GM23338 (cell line): ENCODE measurements around the gene FBXL4. TPM values are rescaled to one million over a fixed set of nuclear protein-coding genes. Genes with fewer than 3 reads are reported as not detected.

Source experiments
- ATAC-seq: fragments of 200-7000 bp; cut with Tn5 transposase; 3 replicates; pipeline ENCODE4 v1.9.1; 2020
- DNase-seq: peaks from one replicate; pipeline ENCODE4 v3.0.0-alpha.2; 2015; ENCODE audit warnings: low spot score
- H2AFZ ChIP-seq: fragments of 200-600 bp; sonication (generic); 2 replicates; pipeline ENCODE4 v1.8.0; 2016; ENCODE audit warnings: antibody characterized with exemption, mild to moderate bottlenecking, moderate library complexity
- H3F3A ChIP-seq: fragments of 200-600 bp; sonication (generic); replicated peaks from 2 replicates; pipeline ENCODE4 v1.8.0; 2017; ENCODE audit warnings: antibody characterized with exemption, mixed run types, low read depth
- H3K27ac ChIP-seq: fragments of 200-600 bp; sonication (generic); 2 replicates; pipeline ENCODE4 v1.6.1; 2016; ENCODE audit warnings: low read depth
- H3K27me3 ChIP-seq: fragments of 200-600 bp; sonication (generic); 2 replicates; pipeline ENCODE4 v1.8.0; 2016; ENCODE audit warnings: mild to moderate bottlenecking, mixed run types, moderate library complexity; ENCODE audit not compliant: insufficient read depth
- H3K36me3 ChIP-seq: fragments of 200-600 bp; sonication (generic); 2 replicates; pipeline ENCODE4 v1.8.0; 2016; ENCODE audit warnings: mild to moderate bottlenecking; ENCODE audit not compliant: insufficient read depth
- H3K4me1 ChIP-seq: fragments of 200-600 bp; sonication (generic); 2 replicates; pipeline ENCODE4 v1.8.0; 2016; ENCODE audit warnings: mild to moderate bottlenecking, moderate library complexity; ENCODE audit not compliant: insufficient read depth
- H3K4me2 ChIP-seq: fragments of 200-600 bp; sonication (generic); 2 replicates; pipeline ENCODE4 v1.7.1; 2017; ENCODE audit warnings: mixed run types
- H3K4me3 ChIP-seq: fragments of 200-600 bp; sonication (generic); 2 replicates; pipeline ENCODE4 v1.6.1; 2016; ENCODE audit warnings: mixed run types
- H3K79me2 ChIP-seq: fragments of 200-600 bp; sonication (generic); replicated peaks from 2 replicates; pipeline ENCODE4 v1.8.0; 2017; ENCODE audit warnings: mild to moderate bottlenecking; ENCODE audit not compliant: insufficient read depth
- H3K9me2 ChIP-seq: fragments of 200-600 bp; sonication (generic); 2 replicates; pipeline ENCODE4 v1.8.0; 2017; ENCODE audit not compliant: insufficient read depth
- H4K20me1 ChIP-seq: fragments of 200-600 bp; sonication (generic); replicated peaks from 2 replicates; pipeline ENCODE4 v1.8.0; 2017; ENCODE audit warnings: mild to moderate bottlenecking; ENCODE audit not compliant: insufficient read depth
- H3K27ac Mint-ChIP-seq: 2 replicates; pipeline ENCODE4 v1.8.0; 2020; ENCODE audit warnings: inconsistent platforms, mild to moderate bottlenecking, moderate library complexity, mixed read lengths
- H3K27me3 Mint-ChIP-seq: 3 replicates; pipeline ENCODE4 v1.8.0; 2022; ENCODE audit warnings: low read depth, mild to moderate bottlenecking, moderate library complexity, mixed read lengths, inconsistent platforms; ENCODE audit not compliant: insufficient read depth, poor library complexity
- H3K36me3 Mint-ChIP-seq: 3 replicates; pipeline ENCODE4 v1.8.0; 2021; ENCODE audit warnings: low read depth, mild to moderate bottlenecking, inconsistent platforms, moderate library complexity, mixed read lengths
- H3K4me1 Mint-ChIP-seq: 3 replicates; pipeline ENCODE4 v1.8.0; 2020; ENCODE audit warnings: mild to moderate bottlenecking, inconsistent platforms, mixed read lengths
- H3K4me3 Mint-ChIP-seq: 3 replicates; pipeline ENCODE4 v1.8.0; 2021; ENCODE audit warnings: moderate library complexity, mild to moderate bottlenecking, inconsistent platforms, mixed read lengths
- H3K9me3 Mint-ChIP-seq: 3 replicates; pipeline ENCODE4 v1.8.0; 2020; ENCODE audit warnings: moderate library complexity, mild to moderate bottlenecking, inconsistent platforms, mixed read lengths
- CREB1 ChIP-seq: fragments of 250-450 bp; sonication (Bioruptor Pico); IDR thresholded peaks from 2 replicates; pipeline ENCODE4 v1.5.0; 2020; ENCODE audit warnings: low read depth, mild to moderate bottlenecking, moderate library complexity
- EZH2 ChIP-seq: fragments of 200-600 bp; sonication (generic); IDR thresholded peaks from one replicate; pipeline ENCODE4 v1.8.0; 2017; ENCODE audit warnings: antibody characterized with exemption, mild to moderate bottlenecking, low read depth; ENCODE audit not compliant: unreplicated experiment
- EZH2phosphoT487 ChIP-seq: fragments of 200-600 bp; sonication (generic); IDR thresholded peaks from one replicate; pipeline ENCODE4 v1.8.1; 2018; ENCODE audit warnings: antibody characterized with exemption; ENCODE audit not compliant: unreplicated experiment
- NANOG ChIP-seq: IDR thresholded peaks from 2 replicates; pipeline ENCODE4 v1.6.1; 2016; ENCODE audit warnings: antibody characterized with exemption, borderline replicate concordance
- POLR2AphosphoS5 ChIP-seq: IDR thresholded peaks from 2 replicates; pipeline ENCODE4 v1.6.1; 2016; ENCODE audit warnings: antibody characterized with exemption, low read depth
- STAT1 ChIP-seq: IDR thresholded peaks from one replicate; pipeline ENCODE4 v1.6.1; 2016; ENCODE audit warnings: antibody characterized with exemption; ENCODE audit not compliant: unreplicated experiment
- ZNF114 ChIP-seq: fragments of 250-450 bp; sonication (Bioruptor Pico); IDR thresholded peaks from 2 replicates; pipeline ENCODE4 v1.5.0; 2020; ENCODE audit warnings: mild to moderate bottlenecking, moderate library complexity
- polyA plus RNA-seq: library from polyadenylated mRNA; unstranded; fragments of >200 nt; fragmentation: Nextera tagmentation; extraction: Ambion mirVana; gene quantifications from 2 replicates; pipeline ENCODE4 v1.2.1, GENCODE V29; 2016
- total RNA-seq: library from RNA; depleted of rRNA; stranded (reverse); fragments of >200 nt; shearing (Covaris generic); gene quantifications from 2 replicates; pipeline ENCODE4 v1.2.3, GENCODE V29; 2014
- TF ChIP-seq, protein P1 (sequence below), 2 experiments: fragments of 200-600 bp in 1 of 2; sonication (generic) in 1 of 2; conservative IDR thresholded peaks; 2 replicates each; pipeline versions ENCODE4 v1.5.1 to v1.6.1; 2016 to 2017; ENCODE audit warnings: antibody characterized with exemption in 2 of 2, low read depth in 2 of 2, mild to moderate bottlenecking in 2 of 2, moderate library complexity in 1 of 2
- TF ChIP-seq, protein P2 (sequence below): fragments of 250-450 bp; sonication (Bioruptor Pico); IDR thresholded peaks from 2 replicates; pipeline ENCODE4 v1.5.0; 2020; ENCODE audit warnings: mild to moderate bottlenecking, moderate library complexity
- TF ChIP-seq, protein P3 (sequence below): IDR thresholded peaks from one replicate; pipeline ENCODE4 v1.6.1; 2018; ENCODE audit warnings: antibody characterized with exemption; ENCODE audit not compliant: unreplicated experiment

FBXL4 gene
- total and polyA plus RNA-seq, 2 experiments from 2014 or later = 8.5 to 23.4 TPM

DNA sequence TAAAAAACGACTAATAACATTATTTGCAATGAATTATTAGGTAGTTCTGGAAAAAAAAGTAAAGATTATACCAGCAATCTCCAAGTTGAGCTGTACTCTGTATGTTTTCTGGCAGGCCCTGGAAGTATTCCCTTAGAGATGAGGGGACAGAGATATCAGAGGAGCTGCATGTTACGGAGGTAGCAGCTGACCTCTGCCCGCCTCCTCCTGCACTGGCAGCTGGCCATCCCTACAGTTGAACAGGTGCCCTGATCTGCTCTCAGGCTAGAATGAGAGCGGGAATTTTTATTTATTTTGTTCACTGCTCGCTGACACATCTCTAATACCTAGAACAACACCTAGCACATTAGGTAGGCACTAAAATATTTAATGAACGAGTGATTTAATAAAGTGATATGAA is 23.1 kb downstream of the FBXL4 start:
- no peak overlapping the region for H2AFZ ChIP-seq
- H3K27me3 ChIP-seq = no peaks in the 10 kb centered on the region
- no peaks in the 10 kb centered on the region; the same call in 1 of the 2 replicates for H4K20me1 ChIP-seq
- H3K4me1 Mint-ChIP-seq = peaks cover 24% of the 10 kb centered on the region
- no peak overlapping the region for H3K4me3 Mint-ChIP-seq
- H3K27ac Mint-ChIP-seq = 0 out of 2 replicates have a peak overlapping the region, but pooled peaks have one; percentile 13
- no peaks in the 10 kb centered on the region for H3K9me3 Mint-ChIP-seq
- H3K36me3 ChIP-seq = no peaks in the 10 kb centered on the region
- TF ChIP-seq EZH2phosphoT487 = no peak
- TF ChIP-seq, protein P1, sequence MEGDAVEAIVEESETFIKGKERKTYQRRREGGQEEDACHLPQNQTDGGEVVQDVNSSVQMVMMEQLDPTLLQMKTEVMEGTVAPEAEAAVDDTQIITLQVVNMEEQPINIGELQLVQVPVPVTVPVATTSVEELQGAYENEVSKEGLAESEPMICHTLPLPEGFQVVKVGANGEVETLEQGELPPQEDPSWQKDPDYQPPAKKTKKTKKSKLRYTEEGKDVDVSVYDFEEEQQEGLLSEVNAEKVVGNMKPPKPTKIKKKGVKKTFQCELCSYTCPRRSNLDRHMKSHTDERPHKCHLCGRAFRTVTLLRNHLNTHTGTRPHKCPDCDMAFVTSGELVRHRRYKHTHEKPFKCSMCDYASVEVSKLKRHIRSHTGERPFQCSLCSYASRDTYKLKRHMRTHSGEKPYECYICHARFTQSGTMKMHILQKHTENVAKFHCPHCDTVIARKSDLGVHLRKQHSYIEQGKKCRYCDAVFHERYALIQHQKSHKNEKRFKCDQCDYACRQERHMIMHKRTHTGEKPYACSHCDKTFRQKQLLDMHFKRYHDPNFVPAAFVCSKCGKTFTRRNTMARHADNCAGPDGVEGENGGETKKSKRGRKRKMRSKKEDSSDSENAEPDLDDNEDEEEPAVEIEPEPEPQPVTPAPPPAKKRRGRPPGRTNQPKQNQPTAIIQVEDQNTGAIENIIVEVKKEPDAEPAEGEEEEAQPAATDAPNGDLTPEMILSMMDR (conservative IDR thresholded peaks at IDR 0.05; ENCODE audit: low read depth in 2 of 2) = no peak
- no peak for TF ChIP-seq EZH2
- H3K4me2 ChIP-seq = no peak overlapping the region
- DNase-seq = no peak
- H3K27me3 Mint-ChIP-seq = no peaks in the 10 kb centered on the region
- H3K4me1 ChIP-seq = peaks cover 23% of the 10 kb centered on the region
- H3K36me3 Mint-ChIP-seq = peaks cover 7% of the 10 kb centered on the region; the same call in 2 of the 3 replicates
- no peaks in the 10 kb centered on the region for H3K9me2 ChIP-seq
- H3K27ac ChIP-seq = no peak overlapping the region
- H3K4me3 ChIP-seq = no peak overlapping the region
- no peaks in the 10 kb centered on the region for H3F3A ChIP-seq
- H3K79me2 ChIP-seq = peaks cover 3% of the 10 kb centered on the region; the same call in 1 of the 2 replicates
- no peak for ATAC-seq

DNA sequence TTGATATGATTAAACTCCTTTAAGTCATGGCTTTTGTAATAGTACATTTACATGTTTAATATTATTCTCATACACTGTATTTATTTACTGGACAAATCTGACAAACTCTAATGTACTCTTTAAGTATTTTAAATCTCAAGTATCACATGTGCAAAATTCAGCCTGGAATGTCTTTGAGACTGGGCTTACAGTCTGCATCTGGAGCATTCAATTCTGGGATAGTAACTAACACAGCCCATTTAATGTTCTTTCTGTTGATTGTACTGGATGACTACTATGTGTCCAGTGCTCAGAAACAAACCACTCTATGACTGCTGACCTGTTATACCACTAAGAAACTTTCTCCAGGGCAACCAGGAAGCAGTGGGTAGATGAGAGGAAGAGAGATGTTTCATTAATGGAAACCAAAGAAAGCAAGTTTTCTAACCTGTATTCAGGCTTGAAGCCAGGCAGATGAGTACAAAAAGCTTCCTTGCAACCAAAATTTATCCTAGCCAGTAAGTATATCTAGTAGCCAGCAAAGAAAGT is 26.8 kb downstream of the FBXL4 start:
- H3K9me3 Mint-ChIP-seq = no peaks in the 10 kb centered on the region
- TF ChIP-seq POLR2AphosphoS5 (no peak), ZNF114 (CRISPR knock-in tag) (no peak), STAT1 (no peak), CREB1 (CRISPR knock-in tag) (no peak), NANOG (no peak)
- TF ChIP-seq, protein P2, sequence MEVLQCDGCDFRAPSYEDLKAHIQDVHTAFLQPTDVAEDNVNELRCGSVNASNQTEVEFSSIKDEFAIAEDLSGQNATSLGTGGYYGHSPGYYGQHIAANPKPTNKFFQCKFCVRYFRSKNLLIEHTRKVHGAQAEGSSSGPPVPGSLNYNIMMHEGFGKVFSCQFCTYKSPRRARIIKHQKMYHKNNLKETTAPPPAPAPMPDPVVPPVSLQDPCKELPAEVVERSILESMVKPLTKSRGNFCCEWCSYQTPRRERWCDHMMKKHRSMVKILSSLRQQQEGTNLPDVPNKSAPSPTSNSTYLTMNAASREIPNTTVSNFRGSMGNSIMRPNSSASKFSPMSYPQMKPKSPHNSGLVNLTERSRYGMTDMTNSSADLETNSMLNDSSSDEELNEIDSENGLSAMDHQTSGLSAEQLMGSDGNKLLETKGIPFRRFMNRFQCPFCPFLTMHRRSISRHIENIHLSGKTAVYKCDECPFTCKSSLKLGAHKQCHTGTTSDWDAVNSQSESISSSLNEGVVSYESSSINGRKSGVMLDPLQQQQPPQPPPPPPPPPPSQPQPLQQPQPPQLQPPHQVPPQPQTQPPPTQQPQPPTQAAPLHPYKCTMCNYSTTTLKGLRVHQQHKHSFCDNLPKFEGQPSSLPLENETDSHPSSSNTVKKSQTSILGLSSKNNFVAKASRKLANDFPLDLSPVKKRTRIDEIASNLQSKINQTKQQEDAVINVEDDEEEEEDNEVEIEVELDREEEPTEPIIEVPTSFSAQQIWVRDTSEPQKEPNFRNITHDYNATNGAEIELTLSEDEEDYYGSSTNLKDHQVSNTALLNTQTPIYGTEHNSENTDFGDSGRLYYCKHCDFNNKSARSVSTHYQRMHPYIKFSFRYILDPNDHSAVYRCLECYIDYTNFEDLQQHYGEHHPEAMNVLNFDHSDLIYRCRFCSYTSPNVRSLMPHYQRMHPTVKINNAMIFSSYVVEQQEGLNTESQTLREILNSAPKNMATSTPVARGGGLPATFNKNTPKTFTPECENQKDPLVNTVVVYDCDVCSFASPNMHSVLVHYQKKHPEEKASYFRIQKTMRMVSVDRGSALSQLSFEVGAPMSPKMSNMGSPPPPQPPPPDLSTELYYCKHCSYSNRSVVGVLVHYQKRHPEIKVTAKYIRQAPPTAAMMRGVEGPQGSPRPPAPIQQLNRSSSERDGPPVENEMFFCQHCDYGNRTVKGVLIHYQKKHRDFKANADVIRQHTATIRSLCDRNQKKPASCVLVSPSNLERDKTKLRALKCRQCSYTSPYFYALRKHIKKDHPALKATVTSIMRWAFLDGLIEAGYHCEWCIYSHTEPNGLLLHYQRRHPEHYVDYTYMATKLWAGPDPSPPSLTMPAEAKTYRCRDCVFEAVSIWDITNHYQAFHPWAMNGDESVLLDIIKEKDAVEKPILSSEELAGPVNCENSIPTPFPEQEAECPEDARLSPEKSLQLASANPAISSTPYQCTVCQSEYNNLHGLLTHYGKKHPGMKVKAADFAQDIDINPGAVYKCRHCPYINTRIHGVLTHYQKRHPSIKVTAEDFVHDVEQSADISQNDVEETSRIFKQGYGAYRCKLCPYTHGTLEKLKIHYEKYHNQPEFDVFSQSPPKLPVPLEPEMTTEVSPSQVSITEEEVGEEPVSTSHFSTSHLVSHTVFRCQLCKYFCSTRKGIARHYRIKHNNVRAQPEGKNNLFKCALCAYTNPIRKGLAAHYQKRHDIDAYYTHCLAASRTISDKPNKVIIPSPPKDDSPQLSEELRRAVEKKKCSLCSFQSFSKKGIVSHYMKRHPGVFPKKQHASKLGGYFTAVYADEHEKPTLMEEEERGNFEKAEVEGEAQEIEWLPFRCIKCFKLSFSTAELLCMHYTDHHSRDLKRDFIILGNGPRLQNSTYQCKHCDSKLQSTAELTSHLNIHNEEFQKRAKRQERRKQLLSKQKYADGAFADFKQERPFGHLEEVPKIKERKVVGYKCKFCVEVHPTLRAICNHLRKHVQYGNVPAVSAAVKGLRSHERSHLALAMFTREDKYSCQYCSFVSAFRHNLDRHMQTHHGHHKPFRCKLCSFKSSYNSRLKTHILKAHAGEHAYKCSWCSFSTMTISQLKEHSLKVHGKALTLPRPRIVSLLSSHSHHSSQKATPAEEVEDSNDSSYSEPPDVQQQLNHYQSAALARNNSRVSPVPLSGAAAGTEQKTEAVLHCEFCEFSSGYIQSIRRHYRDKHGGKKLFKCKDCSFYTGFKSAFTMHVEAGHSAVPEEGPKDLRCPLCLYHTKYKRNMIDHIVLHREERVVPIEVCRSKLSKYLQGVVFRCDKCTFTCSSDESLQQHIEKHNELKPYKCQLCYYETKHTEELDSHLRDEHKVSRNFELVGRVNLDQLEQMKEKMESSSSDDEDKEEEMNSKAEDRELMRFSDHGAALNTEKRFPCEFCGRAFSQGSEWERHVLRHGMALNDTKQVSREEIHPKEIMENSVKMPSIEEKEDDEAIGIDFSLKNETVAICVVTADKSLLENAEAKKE (CRISPR knock-in tag) = no peak
- TF ChIP-seq, protein P3, sequence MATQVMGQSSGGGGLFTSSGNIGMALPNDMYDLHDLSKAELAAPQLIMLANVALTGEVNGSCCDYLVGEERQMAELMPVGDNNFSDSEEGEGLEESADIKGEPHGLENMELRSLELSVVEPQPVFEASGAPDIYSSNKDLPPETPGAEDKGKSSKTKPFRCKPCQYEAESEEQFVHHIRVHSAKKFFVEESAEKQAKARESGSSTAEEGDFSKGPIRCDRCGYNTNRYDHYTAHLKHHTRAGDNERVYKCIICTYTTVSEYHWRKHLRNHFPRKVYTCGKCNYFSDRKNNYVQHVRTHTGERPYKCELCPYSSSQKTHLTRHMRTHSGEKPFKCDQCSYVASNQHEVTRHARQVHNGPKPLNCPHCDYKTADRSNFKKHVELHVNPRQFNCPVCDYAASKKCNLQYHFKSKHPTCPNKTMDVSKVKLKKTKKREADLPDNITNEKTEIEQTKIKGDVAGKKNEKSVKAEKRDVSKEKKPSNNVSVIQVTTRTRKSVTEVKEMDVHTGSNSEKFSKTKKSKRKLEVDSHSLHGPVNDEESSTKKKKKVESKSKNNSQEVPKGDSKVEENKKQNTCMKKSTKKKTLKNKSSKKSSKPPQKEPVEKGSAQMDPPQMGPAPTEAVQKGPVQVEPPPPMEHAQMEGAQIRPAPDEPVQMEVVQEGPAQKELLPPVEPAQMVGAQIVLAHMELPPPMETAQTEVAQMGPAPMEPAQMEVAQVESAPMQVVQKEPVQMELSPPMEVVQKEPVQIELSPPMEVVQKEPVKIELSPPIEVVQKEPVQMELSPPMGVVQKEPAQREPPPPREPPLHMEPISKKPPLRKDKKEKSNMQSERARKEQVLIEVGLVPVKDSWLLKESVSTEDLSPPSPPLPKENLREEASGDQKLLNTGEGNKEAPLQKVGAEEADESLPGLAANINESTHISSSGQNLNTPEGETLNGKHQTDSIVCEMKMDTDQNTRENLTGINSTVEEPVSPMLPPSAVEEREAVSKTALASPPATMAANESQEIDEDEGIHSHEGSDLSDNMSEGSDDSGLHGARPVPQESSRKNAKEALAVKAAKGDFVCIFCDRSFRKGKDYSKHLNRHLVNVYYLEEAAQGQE = no peak

More for the DNA sequence above, 26.8 kb downstream of the FBXL4 start:
- H3K36me3 ChIP-seq = no peaks in the 10 kb centered on the region
- H3K27me3 ChIP-seq = no peaks in the 10 kb centered on the region
- no peak overlapping the region for H2AFZ ChIP-seq
- H3K4me2 ChIP-seq = no peak overlapping the region
- DNase-seq (no peak), ATAC-seq (no peak)
- no peaks in the 10 kb centered on the region for H3K9me2 ChIP-seq
- H3K4me1 Mint-ChIP-seq = peaks cover 15% of the 10 kb centered on the region
- H3K27me3 Mint-ChIP-seq = no peaks in the 10 kb centered on the region
- peaks cover 6% of the 10 kb centered on the region; the same call in 2 of the 3 replicates for H3K36me3 Mint-ChIP-seq
- H4K20me1 ChIP-seq = no peaks in the 10 kb centered on the region; the same call in 1 of the 2 replicates
- H3K4me3 ChIP-seq = no peak overlapping the region
- no peak overlapping the region for H3K4me3 Mint-ChIP-seq
- no peak overlapping the region for H3K27ac Mint-ChIP-seq
- peaks cover 18% of the 10 kb centered on the region for H3K4me1 ChIP-seq
- no peaks in the 10 kb centered on the region for H3K79me2 ChIP-seq
- no peaks in the 10 kb centered on the region for H3F3A ChIP-seq
- no peak overlapping the region for H3K27ac ChIP-seq
